GM19467 (cell line): ENCODE measurements around the gene HOXB4.

Source experiments
- ATAC-seq: cut with Tn5 transposase; IDR thresholded peaks from one replicate; pipeline ENCODE4 v1.9.1; 2021; ENCODE audit warnings: mild to moderate bottlenecking, moderate library complexity; ENCODE audit not compliant: unreplicated experiment

The HOXB4 gene

GRCh38 chr17:48561884-48562810, 16.0 kb downstream of the HOXB4 start:
- peak; percentile 60 for ATAC-seq

GRCh38 chr17:48559840-48560817, 18.0 kb downstream of the HOXB4 start:
- ATAC-seq: no peak

GRCh38 chr17:48559122-48559839, 18.9 kb downstream of the HOXB4 start:
- no peak for ATAC-seq

- no peak for ATAC-seq
Measured at GRCh38 chr17:48558831-48559121, 19.4 kb downstream of the HOXB4 start.

- ATAC-seq: no peak
Measured at GRCh38 chr17:48558057-48558830, 19.9 kb downstream of the HOXB4 start.

- ATAC-seq: no peak
Measured at GRCh38 chr17:48556576-48557401, 21.4 kb downstream of the HOXB4 start.

- no peak for ATAC-seq
Measured at GRCh38 chr17:48556229-48556575, 21.9 kb downstream of the HOXB4 start.

GRCh38 chr17:48555258-48556228, 22.6 kb downstream of the HOXB4 start:
- no peak for ATAC-seq

GRCh38 chr17:48554412-48555257, 23.5 kb downstream of the HOXB4 start:
- no peak for ATAC-seq

GRCh38 chr17:48553826-48554225, 24.3 kb downstream of the HOXB4 start:
- no peak for ATAC-seq

- ATAC-seq: no peak
Measured at GRCh38 chr17:48553190-48553547, 25.0 kb downstream of the HOXB4 start.

- ATAC-seq: no peak
Measured at GRCh38 chr17:48552466-48553189, 25.5 kb downstream of the HOXB4 start.

GRCh38 chr17:48551596-48552465, 26.3 kb downstream of the HOXB4 start:
- ATAC-seq: no peak

- ATAC-seq: no peak
Measured at GRCh38 chr17:48551214-48551555, 27.0 kb downstream of the HOXB4 start.

GRCh38 chr17:48550502-48551213, 27.5 kb downstream of the HOXB4 start:
- ATAC-seq: no peak
